D721Med (cell line): Measurements from ENCODE around the gene ABCA7.

Experiments used
- DNase-seq: peaks from one replicate; pipeline ENCODE4 v3.0.0; 2011; ENCODE audit warnings: low spot score; ENCODE audit not compliant: insufficient read length
- FAIRE-seq: peaks from 2 replicates; lab custom pipeline; 2011; peaks lifted over from hg19 to GRCh38; lab: Jason Lieb, UNC
- TF ChIP-seq, protein P1 (sequence below): IDR thresholded peaks from 2 replicates; pipeline ENCODE4 v1.5.1; 2012; ENCODE audit warnings: mild to moderate bottlenecking, control low read depth; ENCODE audit not compliant: insufficient read depth; ENCODE audit errors: missing control alignments

Gene ABCA7

DNA sequence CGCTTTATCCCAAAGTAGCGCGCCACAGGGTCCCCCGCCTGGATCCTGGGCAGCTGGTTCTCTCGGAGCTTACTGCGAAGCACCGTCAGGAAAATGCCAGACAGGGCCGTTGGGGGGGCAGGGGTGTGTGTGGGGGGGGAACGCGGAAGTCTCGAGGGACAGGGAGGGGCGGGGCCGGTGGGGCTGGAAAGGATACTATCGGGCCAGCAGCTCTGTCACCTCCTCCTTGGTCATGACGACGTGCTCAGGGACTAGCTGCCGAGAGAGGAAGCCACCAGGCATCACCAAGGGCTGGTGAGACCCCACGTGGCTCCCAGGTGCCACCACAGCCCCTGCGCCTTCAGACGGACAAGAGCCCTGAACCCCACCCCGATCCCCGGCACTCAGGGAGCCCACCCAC lies 50.0 kb downstream of the ABCA7 start:
- no peak for DNase-seq
- FAIRE-seq: no peak
- TF ChIP-seq, protein P1, sequence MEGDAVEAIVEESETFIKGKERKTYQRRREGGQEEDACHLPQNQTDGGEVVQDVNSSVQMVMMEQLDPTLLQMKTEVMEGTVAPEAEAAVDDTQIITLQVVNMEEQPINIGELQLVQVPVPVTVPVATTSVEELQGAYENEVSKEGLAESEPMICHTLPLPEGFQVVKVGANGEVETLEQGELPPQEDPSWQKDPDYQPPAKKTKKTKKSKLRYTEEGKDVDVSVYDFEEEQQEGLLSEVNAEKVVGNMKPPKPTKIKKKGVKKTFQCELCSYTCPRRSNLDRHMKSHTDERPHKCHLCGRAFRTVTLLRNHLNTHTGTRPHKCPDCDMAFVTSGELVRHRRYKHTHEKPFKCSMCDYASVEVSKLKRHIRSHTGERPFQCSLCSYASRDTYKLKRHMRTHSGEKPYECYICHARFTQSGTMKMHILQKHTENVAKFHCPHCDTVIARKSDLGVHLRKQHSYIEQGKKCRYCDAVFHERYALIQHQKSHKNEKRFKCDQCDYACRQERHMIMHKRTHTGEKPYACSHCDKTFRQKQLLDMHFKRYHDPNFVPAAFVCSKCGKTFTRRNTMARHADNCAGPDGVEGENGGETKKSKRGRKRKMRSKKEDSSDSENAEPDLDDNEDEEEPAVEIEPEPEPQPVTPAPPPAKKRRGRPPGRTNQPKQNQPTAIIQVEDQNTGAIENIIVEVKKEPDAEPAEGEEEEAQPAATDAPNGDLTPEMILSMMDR: no peak

GRCh38 chr19:1090731-1091543 lies 51.0 kb downstream of the ABCA7 start:
- FAIRE-seq (no peak), DNase-seq (no peak)
- TF ChIP-seq, protein P1: no peak

DNA sequence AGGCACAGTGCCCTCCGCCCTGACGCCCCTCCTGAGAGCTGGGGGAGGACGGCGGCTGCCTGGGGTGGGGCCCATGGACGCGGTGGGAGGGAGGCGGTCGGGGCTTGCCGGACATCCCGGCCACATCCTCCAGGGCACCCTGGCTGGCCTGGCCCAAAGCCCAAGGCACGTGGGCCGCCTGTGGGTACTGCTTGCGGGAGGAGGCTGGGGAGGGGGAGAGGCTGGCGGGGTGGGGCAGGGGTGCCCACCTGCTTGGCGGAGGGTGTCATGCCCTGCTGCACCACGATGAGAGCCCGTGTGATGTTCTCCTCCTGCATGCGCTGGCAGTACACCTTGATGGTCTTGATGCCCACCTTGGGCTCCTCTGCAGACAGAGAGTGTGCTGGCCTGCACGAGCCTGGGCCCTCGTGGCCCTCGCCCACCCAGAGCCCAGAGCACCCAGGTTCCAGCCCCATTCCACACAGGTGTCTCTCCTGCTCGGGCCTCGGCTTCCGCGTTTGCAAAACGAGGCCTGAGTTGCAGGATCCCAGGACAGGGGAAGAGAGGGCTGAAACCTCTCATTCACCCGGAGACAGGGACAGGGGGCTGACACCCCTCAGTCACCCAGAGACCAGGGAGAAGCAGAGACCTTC lies 51.8 kb downstream of the ABCA7 start:
- TF ChIP-seq, protein P1: no peak
- no peak for FAIRE-seq
- no peak for DNase-seq

DNA sequence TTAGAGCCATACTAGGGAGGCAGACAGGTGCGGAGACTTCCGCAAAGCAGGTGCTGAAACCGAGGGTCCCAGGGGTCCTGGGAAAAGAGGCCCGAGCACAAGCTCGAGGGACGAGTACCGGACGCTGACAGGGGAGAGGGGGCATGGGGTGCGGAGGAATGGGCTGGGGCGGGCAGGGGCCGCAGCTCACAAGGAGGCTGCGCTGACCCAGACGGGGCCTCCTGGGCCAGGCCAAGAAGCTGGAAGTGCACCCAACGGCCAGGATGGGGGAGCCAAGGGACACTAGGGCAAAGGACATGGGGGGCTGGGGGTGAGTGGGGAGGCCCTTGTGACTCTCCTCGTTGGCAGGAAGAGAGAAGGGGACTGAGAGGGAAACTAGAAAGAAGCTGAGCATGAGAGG lies 53.4 kb downstream of the ABCA7 start:
- TF ChIP-seq, protein P1: no peak
- no peak for FAIRE-seq
- DNase-seq: no peak

- TF ChIP-seq, protein P1: no peak
- FAIRE-seq (no peak), DNase-seq (no peak)
Observed at GRCh38 chr19:1093811-1094553, 54.1 kb downstream of the ABCA7 start.

GRCh38 chr19:1094655-1094977 lies 54.7 kb downstream of the ABCA7 start:
- TF ChIP-seq, protein P1: no peak
- DNase-seq (no peak), FAIRE-seq (no peak)
